NT2/D1 (cell line): Measurements from ENCODE around the gene BIRC6.

Experiments used
- SUZ12 ChIP-seq: IDR thresholded peaks from 2 replicates; pipeline ENCODE4 v1.6.1; 2011; ENCODE audit not compliant: insufficient read length, insufficient read depth; ENCODE audit errors: extremely low read depth
- YY1 ChIP-seq: IDR thresholded peaks from 2 replicates; pipeline ENCODE4 v1.6.1; 2011; ENCODE audit not compliant: insufficient read length, insufficient read depth
- ZNF274 ChIP-seq: IDR thresholded peaks from 2 replicates; pipeline ENCODE4 v1.6.1; 2011; ENCODE audit warnings: mild to moderate bottlenecking, low read depth, low read length

GRCh38 chr2:32375228-32375892 is 18.5 kb downstream of the BIRC6 start:
- no peak for TF ChIP-seq YY1
- TF ChIP-seq ZNF274 = no peak
- no peak for TF ChIP-seq SUZ12
